K562 (cell line): Measurements from ENCODE around the gene FCHO2. TPM values are rescaled to one million over a fixed set of nuclear protein-coding genes. Genes with fewer than 3 reads are reported as not detected.
"Not testable (repeated sequence)": the region's sequence is repeated elsewhere in the genome, so short reads cannot be mapped to it uniquely, and the experiment has no call there.

Experiments
- ATAC-seq: fragments of 200-7000 bp; cut with Tn5 transposase; 3 replicates; pipeline ENCODE4 v1.9.1; 2020; ENCODE audit warnings: moderate library complexity
- BruUV-seq: library from RNA; stranded (reverse); fragments of 400-500 nt; replicated peaks from 2 replicates; lab custom pipeline; 2021; lab: Mats Ljungman, UMichigan
- CTCF ChIA-PET: fragments of 300-600 bp; formaldehyde crosslinking; extraction: SDS; loops from one replicate; lab custom pipeline; 2021; ENCODE audit warnings: low intra/inter-chr PET ratio; lab: Yijun Ruan, JAX
- POLR2A ChIA-PET: fragments of 300-600, 350-650 bp; sonication (Branson Sonifier 250); formaldehyde crosslinking; extraction: SDS; loops from one replicate; lab custom pipeline; 2021; ENCODE audit warnings: antibody characterized with exemption, inconsistent platforms; lab: Yijun Ruan, JAX
- DNase-seq, 4 experiments: peaks; one replicate each; pipeline versions ENCODE4 v3.0.0 to v3.0.0-alpha.2; 2011 to 2018; ENCODE audit warnings: low spot score in 3 of 4, mixed read lengths in 3 of 4; ENCODE audit errors: extremely low read depth in 1 of 4
- FAIRE-seq: peaks from 2 replicates; lab custom pipeline; 2011; peaks lifted over from hg19 to GRCh38; lab: Jason Lieb, UNC
- H2AFZ ChIP-seq: 2 replicates; pipeline ENCODE4 v1.6.0; 2011; ENCODE audit warnings: low read depth, low read length, control low read depth, inconsistent platforms
- H3K27ac ChIP-seq: fragments of 200-600 bp; 3 replicates; pipeline ENCODE4 v1.8.0; 2011; ENCODE audit warnings: low read depth, mild to moderate bottlenecking, control low read depth, inconsistent platforms, low read length, moderate library complexity, mixed read lengths; ENCODE audit errors: extremely low read depth
- H3K27me3 ChIP-seq, 2 experiments: fragments of 300-600 bp in 1 of 2; 2 replicates in 1 of 2; 3 replicates in 1 of 2; pipeline versions ENCODE4 v1.6.0 to v1.8.0; 2011; ENCODE audit warnings: inconsistent platforms in 2 of 2, low read length in 2 of 2, mild to moderate bottlenecking in 1 of 2, mixed read lengths in 1 of 2, moderate library complexity in 1 of 2; ENCODE audit not compliant: control insufficient read depth in 2 of 2, insufficient read depth in 2 of 2
- H3K36me3 ChIP-seq: fragments of 300-600 bp; 3 replicates; pipeline ENCODE4 v1.8.0; 2011; ENCODE audit warnings: mild to moderate bottlenecking, low read length, inconsistent platforms; ENCODE audit not compliant: control insufficient read depth, insufficient read depth
- H3K4me1 ChIP-seq, 2 experiments: fragments of 200-600 bp in 1 of 2; replicated peaks in 1 of 2; 2 replicates in 1 of 2; 3 replicates in 1 of 2; pipeline versions ENCODE4 v1.5.1 to v1.8.0; 2011; ENCODE audit warnings: inconsistent platforms in 2 of 2, low read length in 2 of 2, mild to moderate bottlenecking in 1 of 2, mixed read lengths in 1 of 2, moderate library complexity in 1 of 2; ENCODE audit not compliant: control insufficient read depth in 2 of 2, insufficient read depth in 2 of 2
- H3K4me2 ChIP-seq: 2 replicates; pipeline ENCODE4 v1.6.1; 2011; ENCODE audit warnings: low read length, control low read depth, inconsistent platforms, mixed read lengths; ENCODE audit not compliant: insufficient read depth
- H3K4me3 ChIP-seq: fragments of 200-600 bp; sonication (generic), shearing (Covaris generic); 2 replicates; pipeline ENCODE4 v1.5.1; 2016; ENCODE audit warnings: control low read depth, inconsistent platforms
- H3K79me2 ChIP-seq: fragments of 200-600 bp; 3 replicates; pipeline ENCODE4 v1.8.0; 2011; ENCODE audit warnings: low read length, inconsistent platforms; ENCODE audit not compliant: control insufficient read depth, insufficient read depth
- H3K9ac ChIP-seq, 2 experiments: 2 replicates each; pipeline versions ENCODE4 v1.6.0 to v1.6.1; 2011; ENCODE audit warnings: low read depth in 2 of 2, low read length in 2 of 2, control low read depth in 1 of 2, inconsistent platforms in 1 of 2, mild to moderate bottlenecking in 1 of 2, mixed read lengths in 1 of 2; ENCODE audit not compliant: insufficient read depth in 1 of 2
- H3K9me1 ChIP-seq: one replicate; pipeline ENCODE4 v1.6.0; 2011; ENCODE audit warnings: inconsistent platforms, mild to moderate bottlenecking, low read length, moderate library complexity; ENCODE audit not compliant: control insufficient read depth, insufficient read depth
- H3K9me3 ChIP-seq: replicated peaks from 2 replicates; pipeline ENCODE4 v1.5.1; 2011; ENCODE audit warnings: low read depth, low read length, inconsistent platforms; ENCODE audit not compliant: control insufficient read depth, insufficient read depth
- H4K20me1 ChIP-seq: replicated peaks from 2 replicates; pipeline ENCODE4 v1.6.1; 2011; ENCODE audit warnings: low read length, inconsistent platforms, mixed read lengths; ENCODE audit not compliant: control insufficient read depth, insufficient read depth
- MAFF ChIP-seq: IDR thresholded peaks from 2 replicates; pipeline ENCODE4 v1.6.1; 2012; ENCODE audit warnings: low read length, improper control_type of control experiment
- NONO ChIP-seq, 2 experiments: fragments of 200-400 bp in 1 of 2; fragments of 450-650 bp in 1 of 2; formaldehyde crosslinking in 1 of 2; IDR thresholded peaks; 2 replicates each; pipeline ENCODE4 v1.6.1; 2017; ENCODE audit warnings: low read depth in 2 of 2, mild to moderate bottlenecking in 2 of 2, moderate library complexity in 2 of 2, low read length in 1 of 2
- ZNF316 ChIP-seq: fragments of 450-650 bp; IDR thresholded peaks from 2 replicates; pipeline ENCODE4 v1.6.1; 2016
- ZNF609 ChIP-seq: sonication (generic); formaldehyde crosslinking; IDR thresholded peaks from 2 replicates; pipeline ENCODE4 v1.8.1; 2023; ENCODE audit warnings: missing genetic modification reagents, mild to moderate bottlenecking, borderline replicate concordance
- WGBS: fragments of 100-300 bp; shearing (Covaris generic); methylation state at CpG from one replicate; pipeline ENCODE4 v1.1.6; 2016; ENCODE audit warnings: low coverage, mixed read lengths; ENCODE audit not compliant: insufficient coverage; ENCODE audit errors: missing lambda C conversion rate; 5-methylcytosine and 5-hydroxymethylcytosine counted together
- in situ Hi-C: fragments of 300-500 bp; cut with MboI; formaldehyde crosslinking; loops from 4 replicates; pipeline ENCODE4 v1.15.0; 2018; ENCODE audit warnings: inconsistent platforms, mixed read lengths
- intact Hi-C: fragments of 100-400 bp; cut with micrococcal nuclease; formaldehyde crosslinking; loops from 2 replicates; pipeline ENCODE4 v1.14.2; 2022
- polyA plus RNA-seq, 8 experiments: library from polyadenylated mRNA; depleted of rRNA in 4 of 8; stranded (reverse) in 5 of 8; unstranded in 3 of 8; fragments of >200 nt; fragmentation: Nextera tagmentation in 2 of 8; fragmentation: Illumina TruSeq in 1 of 8; extraction: Ambion mirVana in 2 of 8; extraction: Trizol in 1 of 8; gene quantifications; 2 replicates each; pipeline versions ENCODE4 v1.2.1 to v1.2.3, GENCODE V29; 2011 to 2014; ENCODE audit warnings: inconsistent platforms in 1 of 8, missing spikeins in 1 of 8
- total RNA-seq, 7 experiments: library from RNA; depleted of rRNA in 6 of 7; stranded (reverse); fragments of >200 nt in 6 of 7; fragmentation: Illumina TruSeq in 2 of 7; extraction: Trizol in 2 of 7; gene quantifications; 2 replicates each; pipeline versions ENCODE4 v1.2.1 to v1.2.3, GENCODE V29; 2011 to 2021; ENCODE audit warnings: low replicate concordance in 1 of 7

Gene FCHO2
- total and polyA plus RNA-seq, 9 of the 15 experiments (the other 6 are each of a cell fraction or from before 2014, with no cell fraction given), result 4.4 to 13.4 (median 8.3) TPM

GRCh38 chr5:73022471-73023169 is 66.8 kb downstream of the FCHO2 start (continued):
- TF ChIP-seq ZNF609 (no peak), NONO (IDR thresholded peaks at IDR 0.05; ENCODE audit: low read depth in 2 of 2, low read length in 1 of 2) (no peak), ZNF316 (peak; percentile 97), MAFF (peak; percentile 96)
- TF ChIP-seq, all 486 proteins: peak for 6

- in situ Hi-C loops, H3K36me3 ChIP-seq, BruUV-seq, H3K27me3 ChIP-seq, H3K27ac ChIP-seq, H3K4me2 ChIP-seq, H3K9me3 ChIP-seq, H3K79me2 ChIP-seq, DNase-seq, FAIRE-seq, H3K4me3 ChIP-seq, intact Hi-C loops, H2AFZ ChIP-seq, H4K20me1 ChIP-seq, H3K9ac ChIP-seq, H3K9me1 ChIP-seq, ATAC-seq, H3K4me1 ChIP-seq: not testable (repeated sequence)
- CTCF ChIA-PET, result interaction anchor here (0.6 kb wide), 1 partner anchor 406 kb away, joined by 5 read pairs; no protein-coding TSS in a partner anchor
- 95% methylated on average over 5 of the region's 9 CpGs for WGBS
- POLR2A ChIA-PET, result interaction anchor here (1.2 to 1.4 kb wide), 2 partner anchors 9 to 11 kb away, joined by 3 to 4 read pairs; no protein-coding TSS in a partner anchor
These were observed 69.2 kb downstream of the FCHO2 start for GRCh38 chr5:73024946-73025544.
